Mesothelial cell of epicardium (in vitro differentiated cells): ENCODE measurements around the gene COX5A. TPM values are rescaled to one million over a fixed set of nuclear protein-coding genes. Genes with fewer than 3 reads are reported as not detected.
A peak's percentile ranks its signal among the peaks of the same experiment; 100 is the strongest.
"Not testable (repeated sequence)": the region's sequence is repeated elsewhere in the genome, so short reads cannot be mapped to it uniquely, and the experiment has no call there.

Experiments
- DNase-seq, 2 experiments: peaks; one replicate each; pipeline ENCODE4 v3.0.0; 2021; ENCODE audit warnings: low spot score in 2 of 2; ENCODE audit not compliant: unreplicated experiment in 2 of 2
- H3K27ac Mint-ChIP-seq: 2 replicates; pipeline ENCODE4 v1.8.0; 2021; ENCODE audit warnings: mixed read lengths
- H3K27me3 Mint-ChIP-seq: 2 replicates; pipeline ENCODE4 v1.8.0; 2021; ENCODE audit warnings: low read depth, mixed read lengths
- H3K36me3 Mint-ChIP-seq: 2 replicates; pipeline ENCODE4 v1.8.0; 2021; ENCODE audit warnings: mixed read lengths
- H3K4me1 Mint-ChIP-seq: 2 replicates; pipeline ENCODE4 v1.8.0; 2021; ENCODE audit warnings: mixed read lengths
- H3K4me3 Mint-ChIP-seq: 2 replicates; pipeline ENCODE4 v1.8.0; 2021; ENCODE audit warnings: mild to moderate bottlenecking, moderate library complexity, mixed read lengths
- H3K9me3 Mint-ChIP-seq: 2 replicates; pipeline ENCODE4 v1.8.0; 2021; ENCODE audit warnings: mixed read lengths
- CTCF ChIP-seq: fragments of 200-600 bp; sonication (generic); IDR thresholded peaks from one replicate; pipeline ENCODE4 v1.5.0; 2021; ENCODE audit warnings: antibody characterized with exemption; ENCODE audit not compliant: unreplicated experiment
- total RNA-seq: library from RNA; stranded (reverse); gene quantifications from 3 replicates; pipeline ENCODE4 v1.2.1, GENCODE V29; 2021

Gene COX5A
- total RNA-seq, 1 donor from 2014 or later: 126 TPM

DNA sequence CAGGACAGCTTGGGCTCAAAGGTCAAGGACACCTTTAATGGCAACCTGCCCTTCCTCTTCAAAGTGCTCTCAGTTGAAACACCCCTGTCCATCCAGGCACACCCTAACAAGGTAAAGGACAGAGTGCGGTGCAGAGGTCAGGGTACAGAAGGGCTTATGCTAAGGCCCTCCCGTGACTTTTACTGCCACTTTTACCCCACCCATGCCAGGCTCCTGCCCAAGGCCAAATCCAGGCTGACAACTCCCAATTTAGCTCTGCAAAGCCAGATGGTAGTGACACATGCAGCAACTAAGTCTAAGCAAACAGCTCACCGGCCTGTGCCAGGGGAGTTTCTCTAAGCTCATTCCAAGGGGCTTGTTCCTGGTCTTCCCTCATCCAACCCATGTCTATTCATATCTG lies 46.4 kb downstream of the COX5A start:
- H3K4me1 Mint-ChIP-seq: peaks cover 17% of the 10 kb centered on the region
- no peaks in the 10 kb centered on the region for H3K9me3 Mint-ChIP-seq
- peak overlapping the region; percentile 24 for H3K4me3 Mint-ChIP-seq
- no peak overlapping the region for H3K27ac Mint-ChIP-seq
- H3K27me3 Mint-ChIP-seq: no peaks in the 10 kb centered on the region
- DNase-seq: no peak
- no peak for TF ChIP-seq CTCF
- peaks cover 20% of the 10 kb centered on the region for H3K36me3 Mint-ChIP-seq

GRCh38 chr15:74890665-74890960 lies 47.3 kb downstream of the COX5A start:
- peak overlapping the region; percentile 37 for H3K27ac Mint-ChIP-seq
- peaks cover 17% of the 10 kb centered on the region for H3K4me1 Mint-ChIP-seq
- no peak for TF ChIP-seq CTCF
- H3K4me3 Mint-ChIP-seq: peak overlapping the region; percentile 82
- DNase-seq: no peak
- H3K9me3 Mint-ChIP-seq: no peaks in the 10 kb centered on the region
- H3K36me3 Mint-ChIP-seq: peaks cover 19% of the 10 kb centered on the region
- H3K27me3 Mint-ChIP-seq: no peaks in the 10 kb centered on the region

- Mint-ChIP-seq H3K36me3 (peaks cover 16% of the 10 kb centered on the region), H3K4me3 (peak within 1 kb of the TSS; percentile 82), H3K9me3 (no peaks in the 10 kb centered on the region), H3K4me1 (peaks cover 17% of the 10 kb centered on the region), H3K27me3 (no peaks in the 10 kb centered on the region), H3K27ac (peak within 1 kb of the TSS; percentile 66)
- no peak for TF ChIP-seq CTCF
- peak; percentile 57 to 85 for DNase-seq
These were observed 47.8 kb downstream of the COX5A start, which contains the start of gene MPI for GRCh38 chr15:74889883-74890664. TSS of gene MPI (plus strand) at chr15:74890042. CDS start at chr15:74890074, 32 bp downstream.

DNA sequence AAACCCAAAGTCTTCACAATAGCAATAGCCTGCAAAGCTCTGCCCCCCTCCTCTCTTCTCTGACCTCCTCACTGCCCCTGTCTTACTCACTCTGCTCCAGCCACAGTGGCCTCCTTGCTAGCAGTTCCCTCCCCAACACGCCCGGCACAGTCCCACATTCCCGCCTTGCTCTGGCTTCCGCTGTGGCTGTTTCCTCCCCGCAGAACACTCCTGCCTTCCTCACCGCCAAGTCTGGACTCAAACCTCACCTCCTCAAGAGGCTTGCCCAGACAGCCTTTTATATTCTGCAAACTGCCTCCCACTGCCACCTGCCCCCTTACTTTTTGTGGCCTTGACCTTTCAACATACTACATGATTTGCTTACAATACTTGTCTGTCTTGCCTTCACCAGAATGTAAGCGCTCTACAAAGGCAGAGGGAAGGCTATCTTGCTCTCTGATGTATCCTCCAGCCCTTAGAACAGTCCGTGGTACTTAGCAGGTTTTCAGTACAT lies 48.4 kb downstream of the COX5A start:
- peak in 1 of 2 experiments; percentile 55 for DNase-seq
- Mint-ChIP-seq H3K4me1 (peaks cover 17% of the 10 kb centered on the region), H3K36me3 (peaks cover 16% of the 10 kb centered on the region), H3K9me3 (no peaks in the 10 kb centered on the region), H3K27ac (peak overlapping the region; percentile 66), H3K4me3 (peak overlapping the region; percentile 82), H3K27me3 (no peaks in the 10 kb centered on the region)
- no peak for TF ChIP-seq CTCF

- TF ChIP-seq CTCF: no peak
- Mint-ChIP-seq H3K9me3 (no peaks in the 10 kb centered on the region), H3K4me1 (peaks cover 17% of the 10 kb centered on the region), H3K4me3 (no peak overlapping the region), H3K36me3 (peaks cover 14% of the 10 kb centered on the region), H3K27me3 (no peaks in the 10 kb centered on the region), H3K27ac (no peak overlapping the region)
- no peak for DNase-seq
These were observed 49.2 kb downstream of the COX5A start for GRCh38 chr15:74888716-74889115.

DNA sequence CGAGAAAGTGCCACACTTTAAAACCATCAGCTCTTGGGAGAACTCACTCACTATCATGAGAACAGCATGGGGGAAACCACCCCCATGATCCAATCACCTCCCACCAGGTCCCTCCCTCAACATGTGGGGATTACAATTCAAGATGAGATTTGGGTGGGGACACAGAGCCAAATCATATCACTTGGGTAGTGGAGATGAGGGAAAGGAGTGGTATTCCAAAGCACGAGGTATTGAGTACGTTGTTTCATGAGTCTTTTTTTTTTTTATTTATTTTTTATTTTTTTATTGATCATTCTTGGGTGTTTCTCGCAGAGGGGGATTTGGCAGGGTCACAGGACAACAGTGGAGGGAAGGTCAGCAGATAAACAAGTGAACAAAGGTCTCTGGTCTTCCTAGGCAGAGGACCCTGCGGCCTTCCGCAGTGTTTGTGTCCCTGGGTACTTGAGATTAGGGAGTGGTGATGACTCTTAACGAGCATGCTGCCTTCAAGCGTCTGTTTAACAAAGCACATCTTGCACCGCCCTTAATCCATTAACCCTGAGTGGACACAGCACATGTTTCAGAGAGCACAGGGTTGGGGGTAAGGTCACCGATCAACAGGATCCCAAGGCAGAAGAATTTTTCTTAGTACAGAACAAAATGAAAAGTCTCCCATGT lies 50.2 kb downstream of the COX5A start:
- not testable (repeated sequence) for H3K27me3 Mint-ChIP-seq, DNase-seq, H3K4me3 Mint-ChIP-seq, H3K36me3 Mint-ChIP-seq, H3K9me3 Mint-ChIP-seq, H3K27ac Mint-ChIP-seq
- peaks cover 17% of the 10 kb centered on the region for H3K4me1 Mint-ChIP-seq
